OCI-LY3 (cell line): ENCODE data around the gene EXO5.

Experiments
- H2AFZ ChIP-seq: fragments of 200-600, 300-600 bp; shearing (Covaris generic); 2 replicates; pipeline ENCODE4 v1.6.0; 2014; ENCODE audit warnings: antibody characterized with exemption, low read depth, low read length
- H3K27ac ChIP-seq: fragments of 200-600, 300-600 bp; sonication (generic); 2 replicates; pipeline ENCODE4 v1.5.1; 2014; ENCODE audit warnings: mild to moderate bottlenecking, low read length, moderate library complexity, mixed read lengths
- H3K27me3 ChIP-seq: fragments of 200-600, 300-600 bp; sonication (generic); 2 replicates; pipeline ENCODE4 v1.6.1; 2014; ENCODE audit warnings: low read depth, low read length, mixed read lengths
- H3K36me3 ChIP-seq: fragments of 200-600, 300-600 bp; sonication (generic); replicated peaks from 2 replicates; pipeline ENCODE3; 2014; ENCODE audit warnings: low read depth, low read length, mixed read lengths
- H3K4me1 ChIP-seq: fragments of 300-600, 200-600 bp; sonication (generic); 2 replicates; pipeline ENCODE4 v1.6.1; 2014; ENCODE audit warnings: low read length, mixed read lengths
- H3K4me2 ChIP-seq: fragments of 200-600, 300-600 bp; sonication (generic); 2 replicates; pipeline ENCODE4 v1.6.1; 2014; ENCODE audit warnings: low read length, mixed read lengths
- H3K4me3 ChIP-seq: fragments of 300-600, 200-600 bp; sonication (generic); 2 replicates; pipeline ENCODE4 v1.5.1; 2014; ENCODE audit warnings: antibody characterized with exemption, mild to moderate bottlenecking, low read length, moderate library complexity
- H3K79me2 ChIP-seq: fragments of 300-600, 200-600 bp; shearing (Covaris generic); 2 replicates; pipeline ENCODE4 v1.6.1; 2014; ENCODE audit warnings: mild to moderate bottlenecking, low read length, mixed read lengths
- H3K9ac ChIP-seq: fragments of 300-600, 200-600 bp; shearing (Covaris generic); 2 replicates; pipeline ENCODE4 v1.6.0; 2014; ENCODE audit warnings: mild to moderate bottlenecking, low read length, moderate library complexity
- H3K9me3 ChIP-seq: fragments of 200-600, 300-600 bp; shearing (Covaris generic); 2 replicates; pipeline ENCODE4 v1.6.1; 2014; ENCODE audit warnings: low read length, mixed read lengths; ENCODE audit not compliant: insufficient read depth
- H4K20me1 ChIP-seq: fragments of 200-600, 300-600 bp; sonication (generic); 2 replicates; pipeline ENCODE4 v1.6.1; 2016; ENCODE audit warnings: low read length, mixed read lengths; ENCODE audit not compliant: insufficient read depth
- CTCF ChIP-seq: fragments of 200-600, 300-600 bp; sonication (generic); IDR thresholded peaks from 2 replicates; pipeline ENCODE4 v1.5.1; 2014; ENCODE audit warnings: antibody characterized with exemption, low read length, low read depth
- EZH2phosphoT487 ChIP-seq: fragments of 200-600 bp; shearing (Covaris generic); IDR thresholded peaks from 2 replicates; pipeline ENCODE4 v1.6.1; 2018; ENCODE audit warnings: antibody characterized with exemption, mixed run types, low read depth

The EXO5 gene

DNA sequence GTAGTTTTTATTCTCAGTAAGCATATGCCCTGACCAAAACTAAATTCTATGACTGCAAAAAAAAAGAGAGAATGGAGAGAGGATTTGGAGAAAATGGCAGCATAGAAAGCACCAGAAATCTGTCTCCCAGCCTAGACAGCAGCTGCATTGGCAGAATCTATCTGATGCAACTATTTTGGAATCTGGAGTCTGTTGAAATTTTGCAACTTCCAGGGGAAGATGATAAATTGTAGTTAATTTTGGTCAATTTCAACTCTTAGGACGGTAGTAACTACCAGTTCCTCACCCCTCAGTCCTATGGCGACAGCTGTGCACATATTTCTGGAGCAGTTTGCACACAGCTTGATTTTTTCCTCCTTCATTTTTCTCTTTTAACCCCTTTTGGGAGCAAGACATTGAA is 10.9 kb downstream of the EXO5 start:
- no peaks in the 10 kb centered on the region for H3K4me1 ChIP-seq
- no peaks in the 10 kb centered on the region for H3K27me3 ChIP-seq
- no peak overlapping the region for H3K4me3 ChIP-seq
- no peak overlapping the region for H3K27ac ChIP-seq
- H4K20me1 ChIP-seq: no peaks in the 10 kb centered on the region
- no peak overlapping the region for H3K9ac ChIP-seq
- TF ChIP-seq CTCF (no peak), EZH2phosphoT487 (no peak)
- no peaks in the 10 kb centered on the region for H3K79me2 ChIP-seq
- H2AFZ ChIP-seq: no peak overlapping the region
- H3K4me2 ChIP-seq: no peak overlapping the region
- H3K9me3 ChIP-seq: no peaks in the 10 kb centered on the region
- H3K36me3 ChIP-seq: no peaks in the 10 kb centered on the region

DNA sequence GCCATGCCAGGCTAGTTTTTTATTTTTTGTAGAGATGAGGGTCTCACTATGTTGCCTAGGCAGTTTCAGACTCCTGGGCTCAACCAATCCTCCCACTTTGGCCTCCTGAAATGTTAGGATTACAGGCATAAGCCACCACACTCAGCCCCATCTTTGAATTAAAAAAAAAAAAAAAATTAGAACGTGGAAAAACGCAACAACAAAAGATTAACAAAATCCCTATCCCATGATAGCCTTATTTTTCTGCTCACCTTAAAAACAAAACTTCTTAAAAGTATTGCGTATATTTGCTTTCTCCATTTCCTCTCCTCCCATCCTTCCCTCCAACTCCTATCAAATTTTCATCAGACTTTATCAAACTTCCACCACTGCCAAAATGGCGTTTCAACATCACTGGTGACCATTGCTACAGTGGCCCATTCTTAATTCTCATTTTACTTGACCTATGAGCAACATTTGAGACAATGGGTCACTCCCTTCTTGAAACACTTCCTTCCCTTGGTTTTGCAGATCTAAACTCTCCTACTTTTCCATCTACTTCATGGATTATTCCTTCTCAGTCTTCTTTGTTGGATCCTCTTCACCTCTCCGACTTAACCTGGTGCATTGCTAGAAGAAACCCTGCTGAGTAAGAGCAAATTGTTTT is 22.3 kb downstream of the EXO5 start:
- Histone ChIP-seq H3K4me1 (peaks cover 16% of the 10 kb centered on the region), H3K4me3 (peak overlapping the region; percentile 100), H3K4me2 (peak overlapping the region; percentile 99), H3K36me3 (peaks cover 8% of the 10 kb centered on the region), H3K27me3 (no peaks in the 10 kb centered on the region), H3K79me2 (peaks cover 5% of the 10 kb centered on the region; the same call in 1 of the 2 replicates), H4K20me1 (no peaks in the 10 kb centered on the region), H3K9me3 (no peaks in the 10 kb centered on the region), H3K9ac (peak overlapping the region; percentile 84), H2AFZ (peak overlapping the region; percentile 99), H3K27ac (peak overlapping the region; percentile 24; the same call in 1 of the 2 replicates)
- TF ChIP-seq CTCF (no peak), EZH2phosphoT487 (no peak)

DNA sequence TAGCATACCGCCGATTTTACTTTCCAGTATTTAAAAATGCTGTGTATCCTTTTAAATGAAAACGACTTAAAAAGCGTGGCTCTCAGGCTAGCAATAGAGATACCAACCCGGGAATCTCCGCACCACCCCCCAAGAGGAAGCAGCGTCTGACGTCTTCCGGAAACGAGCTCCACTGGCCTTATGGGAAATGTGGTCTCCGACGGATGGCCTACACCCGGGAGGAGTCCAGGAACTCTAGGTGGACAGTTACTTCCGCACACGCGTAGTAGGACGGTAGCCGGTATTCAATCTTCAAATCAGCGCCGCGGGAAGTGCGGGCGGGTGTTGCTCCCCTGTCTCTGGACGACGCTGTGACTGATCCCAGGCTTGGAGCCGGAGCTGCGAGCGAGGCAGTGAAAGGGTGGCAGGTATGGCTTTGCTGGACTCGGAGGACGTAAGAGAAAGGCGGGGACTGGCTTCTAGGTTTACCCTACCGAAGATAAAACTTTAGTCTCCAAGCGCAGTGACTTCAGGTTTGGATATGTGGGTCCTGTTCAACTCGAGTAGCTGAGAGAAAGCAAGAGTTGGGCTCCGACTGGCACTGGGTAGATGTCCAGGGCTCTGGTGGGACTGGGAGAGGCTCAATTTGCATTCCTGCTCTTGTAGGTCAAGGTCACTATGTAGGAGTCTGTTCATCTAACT is 23.0 kb downstream of the EXO5 start, which contains the start of gene ZNF684:
Gene ZNF684, plus strand, starts transcription at position 257 of the 681 bp plus-strand sequence. CDS start 1,530 bp downstream, outside the sequence.
- peak within 1 kb of the TSS; percentile 84 for H3K9ac ChIP-seq
- no peaks in the 10 kb centered on the region for H4K20me1 ChIP-seq
- H3K4me2 ChIP-seq: peak within 1 kb of the TSS; percentile 99
- H3K4me1 ChIP-seq: peaks cover 16% of the 10 kb centered on the region
- peak within 1 kb of the TSS; percentile 100 for H3K4me3 ChIP-seq
- peaks cover 8% of the 10 kb centered on the region for H3K36me3 ChIP-seq
- H2AFZ ChIP-seq: peak within 1 kb of the TSS; percentile 99
- H3K27me3 ChIP-seq: no peaks in the 10 kb centered on the region
- TF ChIP-seq CTCF (no peak), EZH2phosphoT487 (no peak)
- no peaks in the 10 kb centered on the region for H3K9me3 ChIP-seq
- H3K27ac ChIP-seq: peak within 1 kb of the TSS; percentile 42
- peaks cover 5% of the 10 kb centered on the region; the same call in 1 of the 2 replicates for H3K79me2 ChIP-seq

GRCh38 chr1:40532062-40532389 is 23.5 kb downstream of the EXO5 start:
- H3K9ac ChIP-seq: peak overlapping the region; percentile 84
- H3K4me2 ChIP-seq: peak overlapping the region; percentile 99
- TF ChIP-seq CTCF (no peak), EZH2phosphoT487 (no peak)
- peaks cover 16% of the 10 kb centered on the region for H3K4me1 ChIP-seq
- no peaks in the 10 kb centered on the region for H4K20me1 ChIP-seq
- peak overlapping the region; percentile 95 for H2AFZ ChIP-seq
- peak overlapping the region; percentile 42 for H3K27ac ChIP-seq
- peaks cover 5% of the 10 kb centered on the region; the same call in 1 of the 2 replicates for H3K79me2 ChIP-seq
- peaks cover 8% of the 10 kb centered on the region for H3K36me3 ChIP-seq
- H3K27me3 ChIP-seq: no peaks in the 10 kb centered on the region
- H3K9me3 ChIP-seq: no peaks in the 10 kb centered on the region
- H3K4me3 ChIP-seq: peak overlapping the region; percentile 100
